Ectodermal cell (in vitro differentiated cells): ENCODE results near the gene ATP6V1C2.

ENCODE experiments used
- H3K27ac ChIP-seq: 2 replicates; pipeline ENCODE4 v1.7.0; 2013; ENCODE audit warnings: mild to moderate bottlenecking, low read depth, low read length; ENCODE audit not compliant: insufficient read depth, poor library complexity, severe bottlenecking
- H3K27me3 ChIP-seq: 2 replicates; pipeline ENCODE4 v1.7.0; 2013; ENCODE audit warnings: mild to moderate bottlenecking, low read length; ENCODE audit not compliant: insufficient read depth, control insufficient read depth, poor library complexity, severe bottlenecking
- H3K36me3 ChIP-seq: one replicate; pipeline ENCODE4 v1.7.0; 2013; ENCODE audit warnings: low read length; ENCODE audit not compliant: control insufficient read depth, insufficient read depth
- H3K4me1 ChIP-seq: one replicate; pipeline ENCODE4 v1.7.0; 2013; ENCODE audit warnings: low read length; ENCODE audit not compliant: control insufficient read depth, insufficient read depth
- H3K4me3 ChIP-seq: 2 replicates; pipeline ENCODE4 v1.7.0; 2013; ENCODE audit warnings: low read depth, low read length, control low read depth; ENCODE audit not compliant: insufficient read depth
- H3K9me3 ChIP-seq: 2 replicates; pipeline ENCODE4 v1.7.0; 2013; ENCODE audit warnings: mild to moderate bottlenecking, low read length, moderate library complexity; ENCODE audit not compliant: control insufficient read depth
- WGBS, 2 experiments: methylation state at CpG; one replicate each; pipeline ENCODE4 v1.1.7; 2013; ENCODE audit warnings: missing lambda C conversion rate in 2 of 2; 5-methylcytosine and 5-hydroxymethylcytosine counted together

ATP6V1C2 gene

DNA sequence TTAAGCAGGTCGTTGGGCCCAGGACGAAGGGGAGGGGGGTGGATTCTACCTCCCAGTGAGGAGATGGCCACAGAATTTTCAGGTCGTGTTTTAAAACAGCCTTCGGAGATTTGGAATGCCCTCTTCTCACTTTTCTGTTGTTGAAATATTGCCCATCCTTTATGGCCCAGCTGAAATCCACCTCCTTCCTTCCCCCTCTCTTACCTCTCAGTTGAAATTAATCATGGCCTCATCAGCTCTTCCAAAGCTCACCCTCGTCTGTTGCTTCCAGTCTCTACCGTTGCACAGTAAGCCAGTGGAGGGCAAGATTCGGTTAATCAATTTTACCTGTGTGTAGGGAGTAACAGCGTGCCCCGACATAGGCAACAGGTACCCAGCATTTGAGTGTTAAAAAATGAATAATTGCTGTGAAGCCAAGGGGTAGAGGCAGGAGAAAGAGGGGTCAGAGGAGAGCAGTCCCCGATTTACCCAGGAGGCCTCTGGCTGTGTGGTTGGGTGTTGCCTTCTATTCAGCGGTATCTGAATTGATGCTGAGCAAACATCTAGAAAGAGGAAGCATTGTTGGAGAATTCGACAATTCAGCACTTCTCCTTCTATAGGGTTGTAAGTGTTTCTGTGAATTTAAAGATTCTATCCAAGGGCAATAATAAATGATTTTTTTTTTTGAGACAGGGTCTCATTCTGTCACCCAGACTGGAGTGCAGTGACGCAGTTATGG, 99.7 kb downstream of the ATP6V1C2 start:
- 89 to 90% methylated on average over 13 of the region's 13 CpGs for WGBS, 2 experiments
- Histone ChIP-seq H3K27me3 (peaks cover 3% of the 10 kb centered on the region), H3K9me3 (no peaks in the 10 kb centered on the region), H3K4me1 (no peaks in the 10 kb centered on the region), H3K4me3 (no peak overlapping the region), H3K36me3 (no peaks in the 10 kb centered on the region), H3K27ac (no peak overlapping the region)

DNA sequence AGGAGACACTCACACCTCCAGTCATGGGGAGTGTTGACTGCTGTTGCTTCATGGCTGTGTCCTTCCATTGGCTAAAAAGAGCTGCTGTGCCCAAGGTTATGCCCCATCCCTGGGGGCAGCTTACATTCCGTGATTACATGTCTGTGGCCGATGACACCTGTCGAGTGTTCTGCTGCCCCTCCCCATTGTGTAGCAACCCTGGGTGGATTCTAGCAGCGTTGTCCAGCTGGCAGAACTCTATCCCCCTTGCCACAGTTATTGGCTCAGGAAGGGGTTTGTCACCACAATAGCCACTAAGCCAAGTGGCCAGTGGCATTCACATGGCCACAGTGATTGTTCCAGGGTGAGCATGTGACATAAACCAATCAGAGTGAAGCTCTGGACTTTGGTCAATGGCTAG, 102.8 kb downstream of the ATP6V1C2 start:
- H3K36me3 ChIP-seq = no peaks in the 10 kb centered on the region
- no peak overlapping the region for H3K27ac ChIP-seq
- no peak overlapping the region for H3K4me3 ChIP-seq
- 93 to 96% methylated on average over 4 of the region's 4 CpGs for WGBS, 2 experiments
- H3K27me3 ChIP-seq = peaks cover 3% of the 10 kb centered on the region
- no peaks in the 10 kb centered on the region for H3K4me1 ChIP-seq
- H3K9me3 ChIP-seq = no peaks in the 10 kb centered on the region

DNA sequence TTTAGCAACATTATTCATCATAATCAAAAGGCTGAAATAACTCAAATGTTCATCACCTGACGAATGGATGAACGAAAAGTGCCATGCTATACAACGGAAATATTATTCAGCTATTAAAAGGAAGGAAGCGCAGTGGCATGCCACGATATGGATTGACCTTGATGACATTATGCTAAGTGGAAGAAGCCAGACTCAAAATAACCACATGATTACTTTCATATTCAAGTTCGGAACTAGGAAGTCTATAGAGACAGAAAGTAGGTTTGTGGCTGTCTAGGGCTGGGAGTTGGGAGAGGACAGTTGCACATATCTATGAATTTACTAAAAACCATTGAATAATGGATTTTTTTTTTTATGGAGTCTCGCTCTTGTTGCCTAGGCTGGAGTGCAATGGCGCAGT, 104.6 kb downstream of the ATP6V1C2 start:
- Histone ChIP-seq H3K36me3 (no peaks in the 10 kb centered on the region), H3K9me3 (no peaks in the 10 kb centered on the region), H3K27me3 (no peaks in the 10 kb centered on the region), H3K27ac (no peak overlapping the region), H3K4me1 (no peaks in the 10 kb centered on the region), H3K4me3 (no peak overlapping the region)
- WGBS, 2 experiments = 92 to 93% methylated on average over 7 to 8 of the region's 8 CpGs

DNA sequence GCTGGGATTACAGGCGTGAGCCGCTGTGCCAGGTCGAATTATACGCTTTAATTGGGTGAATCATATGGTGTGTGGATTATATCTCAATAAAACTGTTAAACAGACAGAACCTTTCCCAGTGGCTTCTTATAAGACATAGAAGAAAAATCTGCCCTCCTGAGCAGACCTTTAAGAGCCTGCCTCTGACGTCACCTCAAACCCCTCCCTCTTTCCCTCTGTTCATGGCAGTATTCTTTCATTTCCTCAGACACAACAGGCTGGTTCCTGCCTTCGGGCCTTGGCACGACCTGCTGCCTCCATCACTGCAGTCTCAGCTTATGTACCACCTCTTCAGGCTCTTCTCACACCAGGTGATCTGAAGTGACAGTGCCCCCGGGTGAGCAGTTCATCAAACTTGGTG, 105.2 kb downstream of the ATP6V1C2 start:
- Histone ChIP-seq H3K4me1 (no peaks in the 10 kb centered on the region), H3K36me3 (no peaks in the 10 kb centered on the region), H3K9me3 (no peaks in the 10 kb centered on the region), H3K27ac (no peak overlapping the region), H3K27me3 (no peaks in the 10 kb centered on the region), H3K4me3 (no peak overlapping the region)
- 89% methylated on average over 8 of the region's 8 CpGs for WGBS, 2 experiments

DNA sequence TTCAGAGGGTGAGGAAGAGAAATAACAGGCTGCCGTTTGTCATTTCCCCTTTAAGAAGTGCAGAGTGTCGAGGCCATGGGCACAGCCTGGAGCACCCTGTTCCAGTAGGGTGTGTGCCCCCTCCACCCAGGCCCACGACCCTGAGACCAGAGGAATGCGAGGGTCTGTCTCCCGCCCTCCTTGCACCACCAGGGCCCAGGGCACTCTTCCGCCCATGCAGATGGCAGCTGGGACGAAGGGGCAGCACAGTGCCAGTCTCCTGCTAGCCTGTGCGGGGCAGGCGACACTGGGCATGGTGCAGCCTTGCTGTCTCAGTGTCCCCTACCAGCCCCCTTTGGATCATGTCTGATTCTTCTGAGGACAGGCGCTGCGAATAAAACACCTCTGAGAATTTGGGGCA, 106.9 kb downstream of the ATP6V1C2 start:
- peaks cover 8% of the 10 kb centered on the region for H3K27me3 ChIP-seq
- WGBS, 2 experiments = 90 to 92% methylated on average over 11 of the region's 11 CpGs
- H3K36me3 ChIP-seq = no peaks in the 10 kb centered on the region
- no peak overlapping the region for H3K4me3 ChIP-seq
- no peaks in the 10 kb centered on the region for H3K4me1 ChIP-seq
- H3K27ac ChIP-seq = no peak overlapping the region
- H3K9me3 ChIP-seq = no peaks in the 10 kb centered on the region

DNA sequence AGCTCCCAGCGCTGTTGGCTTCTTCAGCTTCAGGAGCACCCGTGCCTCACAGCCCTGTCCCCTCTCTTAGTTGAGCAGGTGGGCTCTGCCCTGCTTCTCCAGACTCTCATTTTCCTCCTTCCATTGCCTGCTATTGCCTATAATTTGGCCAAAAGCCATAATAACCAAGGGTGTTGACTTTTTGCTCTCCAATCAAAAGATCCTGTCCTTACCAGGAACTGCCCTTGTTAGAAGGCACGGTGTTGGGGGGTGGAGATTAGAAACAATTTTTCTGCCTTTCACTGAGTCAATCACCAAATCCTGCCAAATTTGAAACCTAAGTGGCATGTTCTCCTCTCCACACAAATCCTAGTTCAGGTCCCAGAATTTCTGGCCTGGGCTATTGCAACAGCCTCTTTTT, 107.9 kb downstream of the ATP6V1C2 start:
- no peaks in the 10 kb centered on the region for H3K9me3 ChIP-seq
- 86 to 91% methylated on average over 3 of the region's 3 CpGs for WGBS, 2 experiments
- no peak overlapping the region for H3K4me3 ChIP-seq
- peaks cover 17% of the 10 kb centered on the region for H3K27me3 ChIP-seq
- no peaks in the 10 kb centered on the region for H3K36me3 ChIP-seq
- no peak overlapping the region for H3K27ac ChIP-seq
- H3K4me1 ChIP-seq = peaks cover 4% of the 10 kb centered on the region

DNA sequence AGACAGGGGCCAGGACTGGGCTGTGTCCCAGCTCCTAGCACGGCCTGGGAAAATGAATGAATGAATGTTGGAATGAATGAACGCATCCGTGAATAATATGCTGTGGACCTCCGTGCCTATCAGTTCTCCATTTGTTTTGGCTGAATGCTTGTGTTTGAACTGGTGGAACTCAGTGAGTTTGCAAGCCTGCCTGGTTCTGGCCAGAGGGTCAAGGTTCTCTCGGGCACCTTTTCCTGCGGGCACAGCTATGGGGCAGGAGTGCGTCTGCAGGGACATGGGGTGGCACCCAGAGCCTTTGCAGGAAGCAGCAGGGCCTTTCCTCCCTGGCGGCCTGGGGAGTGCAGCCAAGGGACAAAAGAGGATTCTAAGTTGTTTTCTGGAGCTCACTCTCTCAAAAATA, 108.8 kb downstream of the ATP6V1C2 start:
- no peaks in the 10 kb centered on the region for H3K36me3 ChIP-seq
- H3K4me3 ChIP-seq = no peak overlapping the region
- no peaks in the 10 kb centered on the region for H3K9me3 ChIP-seq
- peaks cover 4% of the 10 kb centered on the region for H3K4me1 ChIP-seq
- H3K27ac ChIP-seq = no peak overlapping the region
- H3K27me3 ChIP-seq = peaks cover 22% of the 10 kb centered on the region
- 92 to 94% methylated on average over 8 of the region's 8 CpGs for WGBS, 2 experiments

DNA sequence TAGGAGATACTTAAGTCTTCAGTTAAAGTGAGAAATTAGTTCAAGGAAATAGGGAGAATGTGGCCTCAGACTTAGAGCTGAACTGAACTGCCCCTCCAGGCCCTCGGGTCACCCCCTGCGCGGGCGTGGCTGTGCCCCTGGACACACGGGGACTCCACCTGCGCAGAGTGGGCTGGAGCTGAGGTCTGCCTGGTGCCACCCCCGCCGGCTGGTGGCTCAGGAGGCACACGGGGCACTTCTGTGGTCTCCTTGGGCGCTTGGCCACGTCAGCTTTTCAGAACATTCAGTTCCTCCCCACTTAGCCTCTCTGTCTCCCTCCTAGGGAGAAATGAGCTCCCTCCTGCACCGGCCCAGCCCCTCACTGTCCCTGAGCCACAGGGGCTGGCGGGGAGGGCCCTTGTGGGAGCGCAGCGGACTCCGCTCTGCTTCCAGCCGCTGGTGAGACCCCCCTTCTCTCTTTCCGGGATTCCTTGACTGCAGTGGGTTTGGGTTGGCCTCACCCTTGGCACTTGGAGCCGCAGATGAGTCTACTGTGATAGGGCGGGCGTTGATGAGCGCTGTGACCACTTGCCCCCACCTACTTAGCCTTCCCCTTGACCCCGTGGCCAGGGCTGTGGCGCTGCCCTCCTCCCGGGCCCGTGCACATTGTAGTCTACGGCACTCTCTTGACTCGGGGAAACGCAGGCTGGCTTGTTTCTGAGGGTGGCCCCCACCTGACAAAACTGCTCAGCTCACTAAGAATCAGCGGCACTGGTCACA, 109.4 kb downstream of the ATP6V1C2 start:
- Histone ChIP-seq H3K4me1 (peaks cover 4% of the 10 kb centered on the region), H3K27me3 (peaks cover 22% of the 10 kb centered on the region), H3K27ac (no peak overlapping the region), H3K9me3 (no peaks in the 10 kb centered on the region), H3K36me3 (no peaks in the 10 kb centered on the region), H3K4me3 (no peak overlapping the region)
- WGBS, 2 experiments = 92% methylated on average over 30 of the region's 30 CpGs

DNA sequence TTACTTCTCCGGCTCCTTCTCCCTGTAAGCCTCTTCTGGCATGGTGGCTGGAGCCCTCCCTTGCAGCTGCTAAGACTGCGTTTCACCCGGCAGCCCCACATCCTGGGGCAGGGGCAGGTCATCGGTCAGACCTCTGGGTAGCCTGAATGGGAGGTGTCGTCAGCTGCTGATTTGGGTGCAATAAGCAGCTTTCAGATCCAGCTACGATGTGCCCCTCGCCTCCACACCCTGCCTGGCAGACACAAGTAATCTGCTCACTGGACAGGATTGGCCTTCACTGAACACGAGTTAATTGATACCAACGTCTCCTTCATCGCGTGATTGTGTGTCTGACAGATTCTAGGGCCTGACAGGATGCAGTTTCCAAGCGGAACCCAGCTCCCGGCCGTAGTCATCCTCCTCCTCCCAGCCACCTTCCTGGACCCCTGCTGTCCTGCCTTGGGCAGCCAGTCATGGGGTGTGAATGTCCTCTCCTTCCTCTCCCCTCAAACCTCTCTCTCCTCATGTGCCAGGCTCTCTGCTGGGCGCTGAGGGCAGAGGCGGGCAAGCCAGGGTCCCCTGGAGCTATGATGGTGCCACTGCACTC, 110.1 kb downstream of the ATP6V1C2 start:
- Histone ChIP-seq H3K27ac (no peak overlapping the region), H3K4me1 (peaks cover 4% of the 10 kb centered on the region), H3K4me3 (no peak overlapping the region), H3K9me3 (no peaks in the 10 kb centered on the region), H3K36me3 (no peaks in the 10 kb centered on the region), H3K27me3 (peaks cover 22% of the 10 kb centered on the region)
- WGBS, 2 experiments = 78 to 83% methylated on average over 15 to 16 of the region's 16 CpGs

DNA sequence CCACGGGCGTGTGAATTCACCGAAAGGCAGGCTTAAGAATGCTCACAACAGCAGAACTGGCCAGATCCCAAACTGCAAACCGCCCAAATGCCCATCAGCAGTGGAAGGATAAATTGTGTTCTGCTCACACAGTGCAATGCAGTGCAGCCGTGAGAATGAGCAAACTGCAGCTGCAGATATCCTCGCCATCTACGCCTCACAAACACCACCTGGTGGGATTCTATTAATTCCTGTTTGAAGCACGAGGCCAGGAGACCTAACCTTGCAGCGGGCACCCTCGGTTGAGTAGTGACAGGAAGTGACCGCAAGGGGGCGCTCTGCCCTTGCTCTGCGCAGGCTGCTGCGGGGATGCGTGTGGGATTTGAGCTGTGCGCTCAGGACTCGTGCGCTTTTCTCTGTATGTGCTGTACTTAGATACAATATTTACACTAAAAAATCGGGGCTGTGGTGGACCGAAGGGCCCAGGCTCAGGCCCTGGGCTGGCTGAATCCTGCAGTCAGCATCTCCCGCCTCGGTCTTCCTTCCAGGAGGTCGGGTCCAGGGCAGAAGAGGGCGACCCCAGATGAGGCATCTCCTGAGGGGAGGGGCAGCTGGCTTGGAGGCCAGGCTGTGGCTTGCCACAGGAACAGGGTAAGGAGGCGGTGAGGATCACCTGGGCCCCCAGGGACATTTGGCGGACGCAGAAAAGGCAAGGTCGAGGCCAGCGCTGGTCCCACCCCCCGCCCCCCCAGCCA, 110.9 kb downstream of the ATP6V1C2 start:
- H3K27me3 ChIP-seq = peaks cover 22% of the 10 kb centered on the region
- WGBS, 2 experiments = 27 to 28% methylated on average over 30 of the region's 30 CpGs
- H3K4me3 ChIP-seq = no peak overlapping the region
- no peak overlapping the region for H3K27ac ChIP-seq
- H3K9me3 ChIP-seq = no peaks in the 10 kb centered on the region
- peaks cover 4% of the 10 kb centered on the region for H3K4me1 ChIP-seq
- H3K36me3 ChIP-seq = no peaks in the 10 kb centered on the region
